ENCODE results near the gene OR6S1.
A peak's percentile ranks its signal among the peaks of the same experiment; 100 is the strongest.

The OR6S1 gene

GRCh38 chr14:20682435-20683124 lies 41.1 kb upstream of the OR6S1 start:
- H3K4me1 ChIP-seq (ENCODE audit: control insufficient read depth, insufficient read depth, low read length, unreplicated experiment), result peaks cover 11% of the 10 kb centered on the region
- H3K27me3 ChIP-seq (ENCODE audit: insufficient read depth, low read length), result no peaks in the 10 kb centered on the region
- no peaks in the 10 kb centered on the region for H3K36me3 ChIP-seq (ENCODE audit: insufficient read depth, low read length)
- H3K79me2 ChIP-seq (ENCODE audit: control insufficient read depth, insufficient read depth, low read length, unreplicated experiment), result no peaks in the 10 kb centered on the region
- peak overlapping the region; percentile 97 for H2AFZ ChIP-seq (ENCODE audit: low read length, unreplicated experiment)
- H3K4me3 ChIP-seq (ENCODE audit: low read depth, low read length), result peak overlapping the region; percentile 87
- H3K27ac ChIP-seq (ENCODE audit: low read depth, low read length), result peak overlapping the region; percentile 96

GRCh38 chr14:20682127-20682434 lies 40.6 kb upstream of the OR6S1 start:
- Histone ChIP-seq H3K27ac (ENCODE audit: low read depth, low read length) (peak overlapping the region; percentile 96), H3K79me2 (ENCODE audit: control insufficient read depth, insufficient read depth, low read length, unreplicated experiment) (no peaks in the 10 kb centered on the region)

GRCh38 chr14:20681348-20682126 lies 40.0 kb upstream of the OR6S1 start:
- H3K36me3 ChIP-seq (ENCODE audit: insufficient read depth, low read length), result no peaks in the 10 kb centered on the region
- H3K4me3 ChIP-seq (ENCODE audit: low read depth, low read length), result peak overlapping the region; percentile 87
- no peaks in the 10 kb centered on the region for H3K27me3 ChIP-seq (ENCODE audit: insufficient read depth, low read length)
- peak overlapping the region; percentile 97 for H2AFZ ChIP-seq (ENCODE audit: low read length, unreplicated experiment)
- no peaks in the 10 kb centered on the region for H3K79me2 ChIP-seq (ENCODE audit: control insufficient read depth, insufficient read depth, low read length, unreplicated experiment)
- peak overlapping the region; percentile 96 for H3K27ac ChIP-seq (ENCODE audit: low read depth, low read length)
- H3K4me1 ChIP-seq (ENCODE audit: control insufficient read depth, insufficient read depth, low read length, unreplicated experiment), result peaks cover 11% of the 10 kb centered on the region

More at GRCh38 chr14:20682127-20682434, 40.6 kb upstream of the OR6S1 start:
- Histone ChIP-seq H3K36me3 (ENCODE audit: insufficient read depth, low read length) (no peaks in the 10 kb centered on the region), H3K4me3 (ENCODE audit: low read depth, low read length) (peak overlapping the region; percentile 87), H3K4me1 (ENCODE audit: control insufficient read depth, insufficient read depth, low read length, unreplicated experiment) (peaks cover 11% of the 10 kb centered on the region), H3K27me3 (ENCODE audit: insufficient read depth, low read length) (no peaks in the 10 kb centered on the region), H2AFZ (ENCODE audit: low read length, unreplicated experiment) (peak overlapping the region; percentile 97)

GRCh38 chr14:20680843-20681347 lies 39.4 kb upstream of the OR6S1 start:
- peak overlapping the region; percentile 87 for H3K4me3 ChIP-seq (ENCODE audit: low read depth, low read length)
- H3K36me3 ChIP-seq (ENCODE audit: insufficient read depth, low read length), result no peaks in the 10 kb centered on the region
- H3K79me2 ChIP-seq (ENCODE audit: control insufficient read depth, insufficient read depth, low read length, unreplicated experiment), result no peaks in the 10 kb centered on the region
- H3K27ac ChIP-seq (ENCODE audit: low read depth, low read length), result peak overlapping the region; percentile 96
- H3K27me3 ChIP-seq (ENCODE audit: insufficient read depth, low read length), result peaks cover 2% of the 10 kb centered on the region; the same call in 1 of the 2 replicates
- peaks cover 9% of the 10 kb centered on the region for H3K4me1 ChIP-seq (ENCODE audit: control insufficient read depth, insufficient read depth, low read length, unreplicated experiment)
- peak overlapping the region; percentile 93 for H2AFZ ChIP-seq (ENCODE audit: low read length, unreplicated experiment)

- Histone ChIP-seq H2AFZ (ENCODE audit: low read length, unreplicated experiment) (peak overlapping the region; percentile 93), H3K4me1 (ENCODE audit: control insufficient read depth, insufficient read depth, low read length, unreplicated experiment) (peaks cover 9% of the 10 kb centered on the region), H3K4me3 (ENCODE audit: low read depth, low read length) (peak overlapping the region; percentile 87), H3K27me3 (ENCODE audit: insufficient read depth, low read length) (peaks cover 7% of the 10 kb centered on the region), H3K79me2 (ENCODE audit: control insufficient read depth, insufficient read depth, low read length, unreplicated experiment) (no peaks in the 10 kb centered on the region), H3K36me3 (ENCODE audit: insufficient read depth, low read length) (no peaks in the 10 kb centered on the region), H3K27ac (ENCODE audit: low read depth, low read length) (no peak overlapping the region)
Measured at GRCh38 chr14:20680363-20680762, 38.9 kb upstream of the OR6S1 start.

GRCh38 chr14:20679907-20680306 lies 38.4 kb upstream of the OR6S1 start:
- peaks cover 9% of the 10 kb centered on the region for H3K4me1 ChIP-seq (ENCODE audit: control insufficient read depth, insufficient read depth, low read length, unreplicated experiment)
- H3K4me3 ChIP-seq (ENCODE audit: low read depth, low read length), result 0 out of 2 replicates have a peak overlapping the region, but pooled peaks have one; percentile 87
- H3K79me2 ChIP-seq (ENCODE audit: control insufficient read depth, insufficient read depth, low read length, unreplicated experiment), result no peaks in the 10 kb centered on the region
- no peaks in the 10 kb centered on the region for H3K36me3 ChIP-seq (ENCODE audit: insufficient read depth, low read length)
- H2AFZ ChIP-seq (ENCODE audit: low read length, unreplicated experiment), result no peak overlapping the region
- peaks cover 10% of the 10 kb centered on the region for H3K27me3 ChIP-seq (ENCODE audit: insufficient read depth, low read length)
- H3K27ac ChIP-seq (ENCODE audit: low read depth, low read length), result no peak overlapping the region

GRCh38 chr14:20676072-20676471 lies 34.6 kb upstream of the OR6S1 start:
- H3K79me2 ChIP-seq (ENCODE audit: control insufficient read depth, insufficient read depth, low read length, unreplicated experiment), result no peaks in the 10 kb centered on the region
- no peak overlapping the region for H2AFZ ChIP-seq (ENCODE audit: low read length, unreplicated experiment)
- no peak overlapping the region for H3K27ac ChIP-seq (ENCODE audit: low read depth, low read length)
- no peak overlapping the region for H3K4me3 ChIP-seq (ENCODE audit: low read depth, low read length)
- peaks cover 17% of the 10 kb centered on the region for H3K27me3 ChIP-seq (ENCODE audit: insufficient read depth, low read length)
- peaks cover 9% of the 10 kb centered on the region for H3K4me1 ChIP-seq (ENCODE audit: control insufficient read depth, insufficient read depth, low read length, unreplicated experiment)
- H3K36me3 ChIP-seq (ENCODE audit: insufficient read depth, low read length), result no peaks in the 10 kb centered on the region

GRCh38 chr14:20675669-20676068 lies 34.2 kb upstream of the OR6S1 start:
- Histone ChIP-seq H3K27me3 (ENCODE audit: insufficient read depth, low read length) (peaks cover 17% of the 10 kb centered on the region), H3K4me3 (ENCODE audit: low read depth, low read length) (no peak overlapping the region), H3K36me3 (ENCODE audit: insufficient read depth, low read length) (no peaks in the 10 kb centered on the region), H3K79me2 (ENCODE audit: control insufficient read depth, insufficient read depth, low read length, unreplicated experiment) (no peaks in the 10 kb centered on the region), H3K27ac (ENCODE audit: low read depth, low read length) (no peak overlapping the region), H2AFZ (ENCODE audit: low read length, unreplicated experiment) (no peak overlapping the region), H3K4me1 (ENCODE audit: control insufficient read depth, insufficient read depth, low read length, unreplicated experiment) (peaks cover 5% of the 10 kb centered on the region)

- Histone ChIP-seq H2AFZ (ENCODE audit: low read length, unreplicated experiment) (no peak overlapping the region), H3K4me3 (ENCODE audit: low read depth, low read length) (no peak overlapping the region), H3K36me3 (ENCODE audit: insufficient read depth, low read length) (no peaks in the 10 kb centered on the region), H3K4me1 (ENCODE audit: control insufficient read depth, insufficient read depth, low read length, unreplicated experiment) (no peaks in the 10 kb centered on the region), H3K27ac (ENCODE audit: low read depth, low read length) (no peak overlapping the region), H3K27me3 (ENCODE audit: insufficient read depth, low read length) (peaks cover 39% of the 10 kb centered on the region), H3K79me2 (ENCODE audit: control insufficient read depth, insufficient read depth, low read length, unreplicated experiment) (no peaks in the 10 kb centered on the region)
Measured at GRCh38 chr14:20671597-20672283, 30.2 kb upstream of the OR6S1 start.

- Histone ChIP-seq H3K4me1 (ENCODE audit: control insufficient read depth, insufficient read depth, low read length, unreplicated experiment) (no peaks in the 10 kb centered on the region), H3K27me3 (ENCODE audit: insufficient read depth, low read length) (peaks cover 29% of the 10 kb centered on the region), H3K36me3 (ENCODE audit: insufficient read depth, low read length) (no peaks in the 10 kb centered on the region), H2AFZ (ENCODE audit: low read length, unreplicated experiment) (no peak overlapping the region), H3K4me3 (ENCODE audit: low read depth, low read length) (no peak overlapping the region), H3K79me2 (ENCODE audit: control insufficient read depth, insufficient read depth, low read length, unreplicated experiment) (no peaks in the 10 kb centered on the region), H3K27ac (ENCODE audit: low read depth, low read length) (no peak overlapping the region)
Measured at GRCh38 chr14:20668969-20669368, 27.5 kb upstream of the OR6S1 start.

Measured in ACC112 (cell line).